Measurements from ENCODE around the gene KRT3. TPM values are rescaled to one million over a fixed set of nuclear protein-coding genes. Genes with fewer than 3 reads are reported as not detected.

Gene KRT3
- total and polyA plus RNA-seq, 2 donors (not counting 1 experiment from before 2014, with no cell fraction given) = not detected

- ATAC-seq (ENCODE audit: low read depth) (no peak), DNase-seq (no peak)
- no peak overlapping the region for H3K9ac ChIP-seq (ENCODE audit: low read length)
These were observed 6.1 kb downstream of the KRT3 start for GRCh38 chr12:52789637-52790426.

More at GRCh38 chr12:52789637-52790426, 6.1 kb downstream of the KRT3 start:
- Histone ChIP-seq H3K4me3 (ENCODE audit: control extremely low read depth in 1 of 5, extremely low read depth in 1 of 5, insufficient read depth in 1 of 5, low read depth in 2 of 5, low read length in 4 of 5) (no peak overlapping the region), H3K79me2 (ENCODE audit: control insufficient read depth, insufficient read depth, low read length) (no peaks in the 10 kb centered on the region), H3K4me1 (ENCODE audit: control insufficient read depth in 2 of 2, insufficient read depth in 2 of 2, low read length in 2 of 2) (no peaks in the 10 kb centered on the region), H3K36me3 (replicated peaks in 1 of 2; ENCODE audit: control extremely low read depth in 1 of 2, control insufficient read depth in 1 of 2, extremely low read depth in 1 of 2, insufficient read depth in 2 of 2, low read length in 1 of 2) (no peaks in the 10 kb centered on the region), H3K4me2 (replicated peaks; ENCODE audit: low read depth, low read length, poor library complexity, severe bottlenecking) (no peak overlapping the region), H3K27me3 (replicated peaks in 1 of 4; ENCODE audit: control extremely low read depth in 1 of 4, control insufficient read depth in 3 of 4, insufficient read depth in 4 of 4, low read length in 3 of 4) (peaks cover 0 to 13% (median 5%) of the 10 kb centered on the region in 4 experiments), H4K20me1 (ENCODE audit: control insufficient read depth, insufficient read depth, low read length, poor library complexity, severe bottlenecking) (no peaks in the 10 kb centered on the region), H3K27ac (ENCODE audit: low read length in 2 of 2) (no peak overlapping the region), H2AFZ (ENCODE audit: insufficient read depth, low read depth, low read length, poor library complexity, severe bottlenecking) (no peak overlapping the region), H3K9me3 (ENCODE audit: control extremely low read depth in 1 of 3, control insufficient read depth in 2 of 3, insufficient read depth in 1 of 3, low read length in 2 of 3) (peaks cover 0 to 5% (median 0%) of the 10 kb centered on the region in 3 donors)
- ChIA-PET CTCF (no interaction called here), POLR2A (no interaction called here)
- Mint-ChIP-seq H3K27ac (no peak overlapping the region), H3K9me3 (ENCODE audit: insufficient read depth) (peaks cover 2% of the 10 kb centered on the region), H3K4me3 (no peak overlapping the region), H3K27me3 (peaks cover 44% of the 10 kb centered on the region), H3K4me1 (no peaks in the 10 kb centered on the region)
- WGBS (ENCODE audit: insufficient coverage) = 28% methylated on average over 50 of the region's 50 CpGs
- intact Hi-C loops (cut with micrococcal nuclease) = no loop called here
- TF ChIP-seq, protein P1, sequence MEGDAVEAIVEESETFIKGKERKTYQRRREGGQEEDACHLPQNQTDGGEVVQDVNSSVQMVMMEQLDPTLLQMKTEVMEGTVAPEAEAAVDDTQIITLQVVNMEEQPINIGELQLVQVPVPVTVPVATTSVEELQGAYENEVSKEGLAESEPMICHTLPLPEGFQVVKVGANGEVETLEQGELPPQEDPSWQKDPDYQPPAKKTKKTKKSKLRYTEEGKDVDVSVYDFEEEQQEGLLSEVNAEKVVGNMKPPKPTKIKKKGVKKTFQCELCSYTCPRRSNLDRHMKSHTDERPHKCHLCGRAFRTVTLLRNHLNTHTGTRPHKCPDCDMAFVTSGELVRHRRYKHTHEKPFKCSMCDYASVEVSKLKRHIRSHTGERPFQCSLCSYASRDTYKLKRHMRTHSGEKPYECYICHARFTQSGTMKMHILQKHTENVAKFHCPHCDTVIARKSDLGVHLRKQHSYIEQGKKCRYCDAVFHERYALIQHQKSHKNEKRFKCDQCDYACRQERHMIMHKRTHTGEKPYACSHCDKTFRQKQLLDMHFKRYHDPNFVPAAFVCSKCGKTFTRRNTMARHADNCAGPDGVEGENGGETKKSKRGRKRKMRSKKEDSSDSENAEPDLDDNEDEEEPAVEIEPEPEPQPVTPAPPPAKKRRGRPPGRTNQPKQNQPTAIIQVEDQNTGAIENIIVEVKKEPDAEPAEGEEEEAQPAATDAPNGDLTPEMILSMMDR (IDR thresholded peaks at IDR 0.05) = no peak
- no peak for TF ChIP-seq EZH2 (IDR thresholded peaks at IDR 0.05; ENCODE audit: borderline replicate concordance, insufficient read depth, low read depth, low read length, poor library complexity, severe bottlenecking)
